ENCODE results near the gene HOXA5.

DNA sequence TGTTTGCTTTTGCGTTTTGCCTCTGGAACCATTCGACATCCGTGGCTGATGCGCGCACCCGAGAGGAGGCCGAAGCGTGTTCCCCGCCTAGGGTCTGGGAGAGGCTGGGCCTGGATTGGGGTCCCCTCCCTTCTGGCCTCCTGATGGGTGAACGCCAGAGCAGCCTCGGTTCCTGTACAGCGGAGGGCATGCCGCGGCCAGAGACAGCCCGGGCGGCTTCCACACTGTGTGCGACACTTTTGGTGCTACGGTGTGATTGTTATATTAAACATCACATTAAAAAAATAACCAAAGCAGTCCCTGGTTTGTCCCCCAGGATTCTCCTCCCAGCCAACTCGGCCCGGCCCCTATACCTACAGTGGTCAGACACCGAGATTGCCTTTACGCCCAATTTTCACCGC lies 16.7 kb upstream of the HOXA5 start:
- TF ChIP-seq, protein P1, sequence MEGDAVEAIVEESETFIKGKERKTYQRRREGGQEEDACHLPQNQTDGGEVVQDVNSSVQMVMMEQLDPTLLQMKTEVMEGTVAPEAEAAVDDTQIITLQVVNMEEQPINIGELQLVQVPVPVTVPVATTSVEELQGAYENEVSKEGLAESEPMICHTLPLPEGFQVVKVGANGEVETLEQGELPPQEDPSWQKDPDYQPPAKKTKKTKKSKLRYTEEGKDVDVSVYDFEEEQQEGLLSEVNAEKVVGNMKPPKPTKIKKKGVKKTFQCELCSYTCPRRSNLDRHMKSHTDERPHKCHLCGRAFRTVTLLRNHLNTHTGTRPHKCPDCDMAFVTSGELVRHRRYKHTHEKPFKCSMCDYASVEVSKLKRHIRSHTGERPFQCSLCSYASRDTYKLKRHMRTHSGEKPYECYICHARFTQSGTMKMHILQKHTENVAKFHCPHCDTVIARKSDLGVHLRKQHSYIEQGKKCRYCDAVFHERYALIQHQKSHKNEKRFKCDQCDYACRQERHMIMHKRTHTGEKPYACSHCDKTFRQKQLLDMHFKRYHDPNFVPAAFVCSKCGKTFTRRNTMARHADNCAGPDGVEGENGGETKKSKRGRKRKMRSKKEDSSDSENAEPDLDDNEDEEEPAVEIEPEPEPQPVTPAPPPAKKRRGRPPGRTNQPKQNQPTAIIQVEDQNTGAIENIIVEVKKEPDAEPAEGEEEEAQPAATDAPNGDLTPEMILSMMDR (IDR thresholded peaks at IDR 0.05): no peak
- TF ChIP-seq POLR2A (IDR thresholded peaks at IDR 0.05): no peak
